Right cardiac atrium (tissue), 5 donors: Measurements from ENCODE around the gene B3GNT4. TPM values are rescaled to one million over a fixed set of nuclear protein-coding genes. Genes with fewer than 3 reads are reported as not detected.

Source experiments
- ATAC-seq, 2 donors: fragments of 200-7000 bp; cut with Tn5 transposase; one replicate each; pipeline versions ENCODE4 v1.8.0 to v1.9.1; 2020; ENCODE audit warnings: moderate library complexity in 2 of 2, mild to moderate bottlenecking in 1 of 2
- DNase-seq, 3 donors: peaks; one replicate each; pipeline ENCODE4 v3.0.0-alpha.2; 2020
- H3K27ac ChIP-seq: one replicate; pipeline ENCODE4 v1.5.1; 2013; ENCODE audit warnings: mild to moderate bottlenecking, low read length, control low read depth, moderate library complexity
- H3K27me3 ChIP-seq: one replicate; pipeline ENCODE4 v1.6.1; 2013; ENCODE audit not compliant: control insufficient read depth, insufficient read depth
- H3K4me1 ChIP-seq: one replicate; pipeline ENCODE4 v1.6.1; 2013; ENCODE audit warnings: low read length; ENCODE audit not compliant: control insufficient read depth, insufficient read depth
- H3K4me3 ChIP-seq: one replicate; pipeline ENCODE4 v1.5.1; 2013; ENCODE audit warnings: low read length, control low read depth
- H3K9me3 ChIP-seq: one replicate; pipeline ENCODE4 v1.6.1; 2013; ENCODE audit warnings: low read length; ENCODE audit not compliant: control insufficient read depth
- WGBS: extraction: QIAGEN DNeasy Blood & Tissue Kit; methylation state at CpG from one replicate; pipeline ENCODE4 v1.1.7; 2013; 5-methylcytosine and 5-hydroxymethylcytosine counted together
- intact Hi-C, 4 donors: fragments of 100-400 bp; cut with DNase I; formaldehyde crosslinking; loops; one replicate each; pipeline versions ENCODE4 v1.11.0 to v1.14.0; 2022 to 2023
- polyA plus RNA-seq: library from polyadenylated mRNA; stranded (reverse); fragments of 200-250 nt; gene quantifications from one replicate; pipeline ENCODE4 v1.2.3, GENCODE V29; 2013
- total RNA-seq, 4 donors: library from RNA; stranded (reverse); fragmentation: NEBNext Ultra II Directional; extraction: Animal tissue kit (Norgen Biotek cat#: 25700); gene quantifications; one replicate each; pipeline ENCODE4 v1.2.1, GENCODE V29; 2021
- donor health status: healthy with polysubstance abuse.
- donor health status: DM: no; HTN: yes; CAD: no.
- donor health status: DM: no; HTN: no; CAD: no.
- donor health status: DM: no; HTN: yes; CAD: no; lungs with severe emphysema.
- donor health status: DM: yes; HTN: yes; CAD: no.

Gene B3GNT4
- total and polyA plus RNA-seq, 5 donors = 0.29 to 0.36 TPM; not detected in 3

DNA sequence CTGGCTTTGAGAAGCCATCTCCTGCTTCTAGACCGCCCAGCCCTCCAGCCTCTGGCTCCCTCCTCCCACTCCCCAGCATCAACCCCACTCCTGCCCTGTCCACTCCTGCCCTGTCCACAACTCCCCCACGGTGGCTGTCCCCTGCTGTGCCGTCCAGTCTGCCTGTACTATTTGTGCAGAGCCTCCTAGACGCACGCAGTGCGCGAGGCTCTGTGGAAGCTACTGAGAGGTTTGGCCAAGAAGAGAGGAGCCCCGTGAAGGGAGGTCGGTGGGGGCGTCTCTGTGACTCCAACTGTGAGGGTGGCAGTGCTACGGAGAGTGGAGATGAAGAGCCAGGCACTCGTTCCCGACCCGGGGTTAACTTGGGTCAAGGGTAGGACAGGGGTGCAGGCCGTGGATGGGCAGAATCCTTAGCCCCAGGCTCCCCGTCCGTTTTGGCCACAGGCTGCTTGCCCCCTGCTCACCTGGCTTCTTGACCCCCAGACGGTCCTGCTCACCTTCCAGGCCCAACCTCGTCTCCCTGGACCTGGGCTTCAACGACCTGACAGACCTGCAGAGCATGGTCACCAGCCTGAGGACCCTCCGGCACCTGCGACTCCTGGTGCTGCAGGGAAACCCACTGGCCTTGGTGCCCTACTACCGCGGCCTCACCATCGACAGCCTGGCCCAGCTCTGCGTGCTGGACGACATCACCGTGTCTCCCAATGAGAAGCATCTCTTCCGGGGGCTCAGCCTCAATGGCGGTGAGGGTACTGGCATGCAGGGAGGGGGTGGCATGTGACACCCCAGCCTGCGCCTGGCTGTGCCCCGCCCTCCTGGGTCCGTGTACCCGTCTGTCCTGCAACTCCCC is 13.7 kb upstream of the B3GNT4 start:
- DNase-seq = no peak
- peak in 1 of 2 donors; percentile 17 for ATAC-seq
- no peaks in the 10 kb centered on the region for H3K27me3 ChIP-seq
- H3K27ac ChIP-seq = no peak overlapping the region
- no peak overlapping the region for H3K4me3 ChIP-seq
- no peaks in the 10 kb centered on the region for H3K4me1 ChIP-seq
- no peaks in the 10 kb centered on the region for H3K9me3 ChIP-seq
- 86% methylated on average over 34 of the region's 34 CpGs for WGBS
- intact Hi-C loops = no loop called here

DNA sequence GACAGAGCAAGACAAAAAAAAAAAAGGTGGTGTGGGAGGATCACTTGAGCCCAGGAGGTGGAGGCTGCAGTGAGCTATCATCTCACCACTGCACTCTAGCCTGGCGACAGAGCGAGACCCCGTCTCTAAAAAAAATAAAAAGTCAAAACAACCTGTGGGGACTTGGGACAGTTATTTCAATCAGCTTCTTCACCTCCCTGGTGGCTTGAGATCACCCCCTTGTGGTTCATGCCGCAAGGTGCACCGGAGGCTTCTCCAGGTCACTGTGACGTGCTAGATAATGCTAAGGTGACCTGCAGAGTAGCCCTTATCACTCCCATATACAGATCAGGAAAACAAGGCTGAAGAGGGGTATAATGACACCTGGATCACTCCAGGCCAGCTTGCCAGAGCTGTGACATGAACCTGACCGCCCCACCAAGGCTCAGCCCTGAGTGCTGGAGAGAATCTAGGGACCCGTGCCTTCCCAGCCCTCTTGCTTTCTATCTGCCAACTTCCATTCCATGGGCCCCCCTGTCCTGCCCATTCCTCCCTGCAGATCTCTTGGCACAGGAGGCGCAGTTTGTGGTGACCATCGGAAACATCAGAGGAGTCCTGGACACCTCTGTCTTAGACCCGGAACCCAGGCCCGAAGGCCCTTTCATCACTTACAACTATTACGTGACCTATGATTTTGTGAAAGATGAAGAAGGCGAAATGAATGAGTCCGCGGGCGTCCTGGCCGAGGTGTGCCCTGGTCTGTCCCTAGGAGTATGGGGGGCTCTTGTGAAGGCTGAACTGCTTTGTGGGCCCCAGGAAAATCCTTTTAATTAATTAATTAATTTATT is 12.5 kb upstream of the B3GNT4 start:
- ATAC-seq = peak; percentile 65 to 71
- no peaks in the 10 kb centered on the region for H3K9me3 ChIP-seq
- WGBS = 65% methylated on average over 18 of the region's 18 CpGs
- H3K27ac ChIP-seq = no peak overlapping the region
- intact Hi-C loops = no loop called here
- no peaks in the 10 kb centered on the region for H3K4me1 ChIP-seq
- H3K4me3 ChIP-seq = no peak overlapping the region
- H3K27me3 ChIP-seq = no peaks in the 10 kb centered on the region
- DNase-seq = peak; percentile 29 to 71 (median 64)

DNA sequence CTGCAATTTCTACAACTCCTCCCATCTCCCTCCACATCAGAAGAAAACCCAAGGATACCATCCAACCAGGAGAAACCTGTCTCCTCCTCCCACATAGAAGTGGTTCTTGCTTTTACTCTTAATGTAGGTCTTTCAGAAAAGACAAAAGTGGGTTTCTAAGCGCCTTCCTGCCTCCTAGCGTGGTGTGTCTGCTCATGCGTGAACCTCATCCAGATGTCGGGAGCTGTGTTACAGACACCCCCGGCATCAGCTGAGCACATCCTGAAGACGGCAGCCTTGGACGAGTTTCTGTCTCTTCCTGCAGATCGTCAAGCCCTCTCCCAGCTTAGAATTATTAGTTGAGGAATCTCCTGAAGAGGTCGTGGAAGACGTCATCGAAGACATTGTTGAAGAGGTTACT is 11.1 kb upstream of the B3GNT4 start:
- intact Hi-C loops = no loop called here
- no peaks in the 10 kb centered on the region for H3K27me3 ChIP-seq
- H3K27ac ChIP-seq = no peak overlapping the region
- H3K4me3 ChIP-seq = no peak overlapping the region
- no peak for DNase-seq
- ATAC-seq = no peak
- H3K9me3 ChIP-seq = no peaks in the 10 kb centered on the region
- 74% methylated on average over 11 of the region's 11 CpGs for WGBS
- no peaks in the 10 kb centered on the region for H3K4me1 ChIP-seq

DNA sequence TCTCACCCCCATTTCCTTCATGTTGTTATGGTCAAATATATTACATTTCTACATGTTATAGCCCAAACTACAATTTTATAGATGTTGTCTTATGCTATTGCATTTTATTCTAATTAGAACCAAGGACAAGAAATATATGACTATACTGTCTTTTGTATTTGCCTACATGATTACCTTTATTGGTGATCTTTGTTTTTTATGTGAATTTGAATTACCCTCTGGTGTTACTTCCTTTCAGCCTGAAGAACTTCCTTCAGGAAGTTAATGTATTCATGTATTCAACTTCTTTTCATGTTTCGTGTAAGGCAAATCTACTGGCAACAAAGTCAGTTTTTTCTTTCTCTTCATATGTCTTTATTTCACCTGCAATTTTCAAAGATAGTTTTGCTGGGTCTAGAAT is 8.7 kb upstream of the B3GNT4 start:
- DNase-seq (no peak), ATAC-seq (no peak)
- H3K27me3 ChIP-seq = no peaks in the 10 kb centered on the region
- no peak overlapping the region for H3K4me3 ChIP-seq
- intact Hi-C loops = no loop called here
- 63% methylated on average over 1 of the region's 1 CpG for WGBS
- no peaks in the 10 kb centered on the region for H3K4me1 ChIP-seq
- no peaks in the 10 kb centered on the region for H3K9me3 ChIP-seq
- H3K27ac ChIP-seq = no peak overlapping the region

DNA sequence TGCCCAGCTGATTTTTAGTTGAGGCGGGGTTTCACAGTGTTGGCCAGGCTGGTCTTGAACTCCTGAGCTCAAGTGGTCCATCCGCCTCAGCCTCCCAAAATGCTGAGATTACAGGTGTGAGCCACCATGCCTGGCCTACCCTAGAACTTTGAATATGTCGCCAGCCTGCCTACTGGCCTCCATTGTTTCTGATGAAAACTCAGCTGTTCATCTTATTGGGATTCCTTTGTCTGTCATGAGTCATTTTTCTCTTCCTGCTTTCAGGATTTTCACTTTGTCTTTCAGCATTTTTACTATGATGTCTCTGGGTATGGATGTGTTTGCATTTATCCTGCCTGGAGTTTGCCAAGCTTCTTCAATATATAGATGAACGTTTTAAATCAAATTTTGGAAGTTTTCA is 8.1 kb upstream of the B3GNT4 start:
- H3K4me1 ChIP-seq = no peaks in the 10 kb centered on the region
- H3K4me3 ChIP-seq = no peak overlapping the region
- no peaks in the 10 kb centered on the region for H3K9me3 ChIP-seq
- intact Hi-C loops = no loop called here
- 92% methylated on average over 4 of the region's 4 CpGs for WGBS
- DNase-seq (no peak), ATAC-seq (no peak)
- H3K27ac ChIP-seq = no peak overlapping the region
- no peaks in the 10 kb centered on the region for H3K27me3 ChIP-seq

DNA sequence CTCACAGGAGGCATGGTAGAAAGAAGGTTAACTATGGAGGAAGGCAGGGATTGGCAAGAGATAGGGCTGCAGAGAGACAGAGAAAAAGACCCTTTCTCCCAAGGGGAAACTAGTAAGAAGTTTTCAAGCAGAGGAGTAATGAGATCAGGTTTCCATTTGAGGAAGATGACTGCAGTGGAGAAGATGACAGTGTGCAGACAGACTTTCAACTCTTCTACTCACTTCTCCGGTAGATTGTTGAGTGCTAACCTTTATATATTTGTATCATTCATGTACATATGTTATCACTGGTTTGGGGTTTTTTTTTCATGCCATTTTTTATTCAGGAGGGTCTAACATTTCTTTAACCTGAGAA is 5.9 kb upstream of the B3GNT4 start:
- intact Hi-C loops = no loop called here
- Histone ChIP-seq H3K4me3 (no peak overlapping the region), H3K9me3 (no peaks in the 10 kb centered on the region), H3K27me3 (no peaks in the 10 kb centered on the region), H3K4me1 (no peaks in the 10 kb centered on the region), H3K27ac (no peak overlapping the region)
- WGBS = 43% methylated on average over 1 of the region's 1 CpG
- DNase-seq = no peak
- no peak for ATAC-seq

DNA sequence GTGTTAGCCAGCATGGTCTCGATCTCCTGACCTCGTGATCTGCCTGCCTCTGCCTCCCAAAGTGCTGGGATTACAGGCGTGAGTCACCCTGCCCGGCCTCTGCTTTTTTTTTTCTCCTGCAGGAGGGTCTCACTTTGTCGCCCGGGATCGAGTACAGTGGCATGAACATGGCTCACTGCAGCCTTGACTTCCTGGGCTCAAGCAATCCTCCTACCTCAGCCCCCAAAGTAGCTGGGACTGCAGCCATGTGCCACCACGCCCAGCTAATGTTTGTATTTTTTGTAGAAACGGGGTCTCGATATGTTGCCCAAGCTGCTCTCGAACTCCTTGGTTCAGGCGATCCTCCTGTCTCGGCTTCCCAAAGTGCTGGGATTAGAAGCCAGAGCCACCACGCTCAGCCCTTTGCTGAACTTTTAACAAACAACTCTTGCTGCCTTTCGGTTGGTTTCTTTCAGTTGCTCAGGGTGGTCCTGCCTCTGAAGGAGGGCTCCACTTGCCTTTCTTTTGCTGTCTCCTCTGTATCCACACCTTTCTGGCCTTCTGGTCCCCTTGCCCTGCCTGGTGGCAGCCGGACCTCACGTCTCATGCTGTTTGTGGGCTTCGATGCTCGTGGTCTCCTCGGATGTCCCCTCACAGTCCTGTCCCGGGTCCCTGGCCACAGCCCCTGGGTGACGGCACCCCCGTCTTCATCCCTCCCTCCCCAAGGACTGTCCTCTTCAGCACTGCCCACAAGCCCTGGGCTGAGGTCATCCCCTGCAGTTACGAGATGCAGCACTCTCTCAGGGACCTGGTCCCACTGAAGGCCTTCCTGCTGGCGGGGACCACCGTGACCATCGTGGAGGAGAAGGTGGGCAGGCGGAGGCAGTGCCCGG is 3.8 kb upstream of the B3GNT4 start:
- Histone ChIP-seq H3K27me3 (no peaks in the 10 kb centered on the region), H3K4me1 (no peaks in the 10 kb centered on the region), H3K4me3 (no peak overlapping the region), H3K9me3 (no peaks in the 10 kb centered on the region), H3K27ac (no peak overlapping the region)
- intact Hi-C loops = no loop called here
- DNase-seq = no peak
- 91% methylated on average over 29 of the region's 29 CpGs for WGBS
- no peak for ATAC-seq

DNA sequence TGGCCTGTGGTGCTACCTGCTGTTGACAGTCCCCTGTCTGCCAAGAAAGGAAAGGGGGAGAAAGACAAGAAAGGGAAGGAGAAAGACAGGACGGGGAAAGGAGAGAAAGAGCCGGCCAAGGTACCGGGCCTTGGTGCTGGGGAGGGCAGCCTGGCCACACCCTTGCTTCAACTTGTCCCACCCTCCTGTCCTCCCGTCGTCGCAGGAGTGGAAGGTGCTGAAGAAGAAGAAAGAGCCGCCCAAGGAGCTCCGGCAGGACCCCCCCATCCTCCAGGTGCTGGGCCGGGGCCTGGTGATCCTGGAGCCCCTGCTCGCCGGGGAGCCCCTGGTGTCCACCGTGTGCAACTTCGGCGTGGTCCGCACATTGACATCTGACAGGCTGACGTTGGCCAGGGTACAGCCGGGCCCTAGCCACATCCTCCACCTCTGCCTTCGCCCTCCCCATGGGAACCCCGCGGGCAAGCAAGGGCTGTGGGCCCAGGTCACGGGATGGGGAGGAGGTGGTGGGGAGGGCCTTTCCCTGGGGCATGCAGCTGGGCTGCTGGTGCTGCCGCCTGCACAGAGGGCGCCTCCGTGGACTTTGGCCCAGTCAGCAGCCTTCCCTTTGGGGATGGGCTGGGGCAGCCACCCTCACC is 2.9 kb upstream of the B3GNT4 start:
- no peaks in the 10 kb centered on the region for H3K27me3 ChIP-seq
- DNase-seq = no peak
- no peak for ATAC-seq

DNA sequence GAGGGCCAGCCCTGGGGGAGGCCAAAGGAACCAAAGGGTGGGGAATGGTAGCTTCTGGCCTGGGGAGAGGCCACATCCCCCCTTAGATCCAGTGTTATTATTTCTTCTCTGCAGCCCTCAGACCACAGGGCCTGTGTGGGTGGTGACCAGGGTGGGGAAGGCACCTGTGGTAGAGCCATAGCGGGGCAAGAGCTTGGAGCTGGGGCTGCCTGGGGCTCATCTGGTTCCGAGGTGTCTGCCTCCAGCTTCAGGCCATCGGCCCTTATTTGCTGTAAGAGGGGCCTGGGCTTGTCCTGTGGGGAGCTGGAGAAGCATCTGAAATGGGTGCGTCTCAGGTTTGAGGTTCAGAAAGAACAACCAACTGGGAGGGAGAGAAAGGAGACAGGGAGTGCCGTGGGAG is 2.1 kb upstream of the B3GNT4 start:
- WGBS = 91% methylated on average over 5 of the region's 5 CpGs
- intact Hi-C loops = no loop called here
- Histone ChIP-seq H3K4me1 (no peaks in the 10 kb centered on the region), H3K9me3 (no peaks in the 10 kb centered on the region), H3K27me3 (no peaks in the 10 kb centered on the region), H3K4me3 (no peak overlapping the region), H3K27ac (no peak overlapping the region)
- ATAC-seq = no peak
- DNase-seq = no peak

More for the DNA sequence above, 2.9 kb upstream of the B3GNT4 start:
- H3K4me1 ChIP-seq = no peaks in the 10 kb centered on the region
- H3K4me3 ChIP-seq = no peak overlapping the region
- WGBS = 70% methylated on average over 24 of the region's 24 CpGs
- intact Hi-C loops = no loop called here
- no peak overlapping the region for H3K27ac ChIP-seq
- H3K9me3 ChIP-seq = no peaks in the 10 kb centered on the region

DNA sequence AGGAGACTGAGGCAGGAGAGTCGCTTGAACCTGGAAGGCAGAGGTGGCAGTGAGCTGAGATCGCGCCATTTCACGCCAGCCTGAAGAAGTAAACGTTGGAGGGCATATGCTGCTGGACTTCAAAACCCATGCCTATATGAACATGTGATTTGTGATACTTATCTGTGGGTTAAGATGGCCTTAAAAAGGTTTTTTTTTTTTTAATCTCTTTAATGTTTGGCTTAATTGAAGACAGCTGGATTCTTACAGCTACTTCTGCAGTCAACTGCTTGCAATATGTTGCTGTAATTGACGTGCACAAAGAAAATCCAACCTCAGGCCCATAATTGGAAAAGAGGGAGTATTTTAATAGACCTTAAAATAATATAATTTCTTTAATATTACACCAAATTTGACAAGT is 1.5 kb upstream of the B3GNT4 start:
- intact Hi-C loops = no loop called here

More for the DNA sequence above, 1.5 kb upstream of the B3GNT4 start:
- 97% methylated on average over 6 of the region's 6 CpGs for WGBS
- H3K4me3 ChIP-seq = no peak overlapping the region
- ATAC-seq = no peak
- no peak overlapping the region for H3K27ac ChIP-seq
- no peaks in the 10 kb centered on the region for H3K27me3 ChIP-seq
- H3K9me3 ChIP-seq = no peaks in the 10 kb centered on the region
- no peak for DNase-seq
- no peaks in the 10 kb centered on the region for H3K4me1 ChIP-seq
